Right lobe of liver (tissue), 6 donors: ENCODE data around the gene GBP1. TPM values are rescaled to one million over a fixed set of nuclear protein-coding genes. Genes with fewer than 3 reads are reported as not detected.
"Not testable (repeated sequence)": the region's sequence is repeated elsewhere in the genome, so short reads cannot be mapped to it uniquely, and the experiment has no call there.

ENCODE experiments used
- ATAC-seq, 4 donors: fragments of 200-7000 bp; cut with Tn5 transposase; one replicate each; pipeline ENCODE4 v1.9.1; 2020; ENCODE audit warnings: mild to moderate bottlenecking in 4 of 4, moderate library complexity in 4 of 4
- DNase-seq, 3 donors: peaks; one replicate each; pipeline ENCODE4 v3.0.0-alpha.2; 2020
- H3K27ac ChIP-seq, 3 donors: fragments of 200-600 bp; one replicate each; pipeline ENCODE4 v1.8.0; 2022
- H3K27me3 ChIP-seq, 2 donors: fragments of 200-600 bp; one replicate each; pipeline ENCODE4 v1.8.0; 2022
- H3K36me3 ChIP-seq, 4 donors: fragments of 200-600 bp; sonication (generic) in 1 of 4; one replicate each; pipeline versions ENCODE4 v1.5.1 to v1.8.0; 2017 to 2022; ENCODE audit warnings: control low read depth in 1 of 4
- H3K4me1 ChIP-seq, 4 donors: fragments of 200-600 bp; sonication (generic) in 1 of 4; one replicate each; pipeline versions ENCODE4 v1.5.1 to v1.8.0; 2017 to 2022; ENCODE audit warnings: control low read depth in 1 of 4
- H3K4me3 ChIP-seq, 3 donors: fragments of 200-600 bp; one replicate each; pipeline ENCODE4 v1.8.0; 2022
- H3K9me3 ChIP-seq, 4 donors: fragments of 200-600 bp; sonication (generic) in 1 of 4; one replicate each; pipeline versions ENCODE4 v1.5.1 to v1.8.0; 2017 to 2022; ENCODE audit warnings: control low read depth in 1 of 4
- POLR2A ChIP-seq: fragments of 450-650 bp; IDR thresholded peaks from one replicate; pipeline ENCODE4 v1.6.1; 2017; ENCODE audit warnings: antibody characterized with exemption, mild to moderate bottlenecking
- WGBS: methylation state at CpG from one replicate; pipeline ENCODE4 v1.1.6; 2018; ENCODE audit warnings: low coverage, low lambda C conversion rate; ENCODE audit not compliant: insufficient coverage; ENCODE audit errors: missing lambda C conversion rate; 5-methylcytosine and 5-hydroxymethylcytosine counted together
- intact Hi-C, 2 donors: fragments of 100-400 bp; cut with DNase I; formaldehyde crosslinking; loops; one replicate each; pipeline versions ENCODE4 v1.11.2 to v1.14.1; 2022
- total RNA-seq, 6 experiments: library from RNA; depleted of rRNA in 2 of 6; stranded (reverse); fragments of >200 nt in 2 of 6; fragmentation: NEBNext Ultra II Directional in 3 of 6; extraction: Animal tissue kit (Norgen Biotek cat#: 25700) in 3 of 6; gene quantifications; one replicate each; pipeline versions ENCODE4 v1.1.0 to v1.2.4, GENCODE V29; 2016 to 2023
- TF ChIP-seq, protein P1 (sequence below), 4 donors: fragments of 200-600 bp in 3 of 4; fragments of 450-650 bp in 1 of 4; IDR thresholded peaks; one replicate each; pipeline versions ENCODE4 v1.5.1 to v1.8.0; 2016 to 2022; ENCODE audit warnings: antibody characterized with exemption in 4 of 4, mild to moderate bottlenecking in 2 of 4
- donor health status: DM: no; HTN: yes; CAD: no.
- donor health status: DM: no; HTN: no; CAD: no.
- donor health status: DM: no; HTN: no; CAD: no.
- donor health status: DM: no; HTN: yes; CAD: no.
- donor health status: DM: no; HTN: yes; CAD: no.

Gene GBP1
- total RNA-seq, 6 experiments from 2014 or later, result 9.7 to 153 (median 43.7) TPM

DNA sequence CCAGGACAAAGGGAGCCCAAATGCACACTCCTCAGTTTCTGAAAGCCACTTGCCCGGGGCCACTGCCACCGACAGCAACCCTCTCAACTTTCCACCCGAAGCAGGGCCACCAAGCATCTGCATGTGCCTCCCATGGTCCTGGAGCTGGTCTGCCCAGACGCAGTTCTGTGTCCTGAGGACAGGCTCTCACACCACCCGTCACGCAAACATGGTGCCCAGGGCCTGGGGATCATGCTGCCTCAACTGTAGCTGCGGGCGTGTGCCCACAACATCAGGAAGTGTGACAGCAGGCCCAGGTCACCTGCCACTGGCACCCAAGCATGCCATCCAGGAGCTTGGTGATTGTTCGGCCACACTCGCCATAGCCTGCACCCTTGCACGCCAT, 14.4 kb downstream of the GBP1 start:
- peaks cover 8 to 42% (median 15%) of the 10 kb centered on the region in 4 donors for H3K36me3 ChIP-seq

DNA sequence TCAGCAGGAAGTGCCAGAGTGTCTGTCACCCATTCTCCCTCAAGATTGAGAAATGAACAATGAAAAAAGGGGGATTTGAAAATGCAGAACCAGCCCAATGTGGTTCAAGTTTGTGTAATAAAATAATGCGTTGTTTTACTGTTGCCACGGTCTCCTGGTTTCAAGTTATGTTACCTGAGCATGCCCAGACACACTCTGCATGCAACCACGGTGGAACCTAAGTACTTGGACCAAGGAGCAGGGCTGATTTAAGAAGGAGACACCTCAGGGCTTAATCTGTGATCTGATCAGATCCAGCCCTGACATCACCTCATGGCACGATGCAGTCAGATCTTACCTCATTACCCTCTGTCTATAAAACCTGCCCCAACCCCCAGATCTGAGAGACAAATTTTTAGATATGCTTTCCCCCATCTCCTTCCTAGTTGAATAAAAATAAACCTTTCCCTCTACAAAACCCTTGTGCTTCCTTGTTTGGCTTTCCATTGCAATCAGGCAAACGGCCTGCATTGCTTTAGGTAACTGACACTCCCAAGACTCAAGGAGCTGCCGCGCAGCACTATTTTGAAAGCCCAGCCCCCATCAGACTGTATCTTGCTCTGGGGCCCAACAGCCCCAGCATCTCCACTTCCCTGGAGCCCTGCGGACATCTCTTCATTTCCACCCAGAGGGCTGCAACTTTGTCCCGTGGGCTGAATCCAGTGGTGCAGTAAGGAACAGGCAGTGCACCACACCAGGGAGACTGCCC, 14.9 kb downstream of the GBP1 start:
- H3K9me3 ChIP-seq, intact Hi-C loops, DNase-seq, ATAC-seq, H3K4me3 ChIP-seq, H3K27me3 ChIP-seq, H3K27ac ChIP-seq, H3K4me1 ChIP-seq: not testable (repeated sequence)
- peaks cover 8 to 37% (median 14%) of the 10 kb centered on the region in 4 donors for H3K36me3 ChIP-seq
- 81% methylated on average over 7 of the region's 9 CpGs for WGBS

More for the DNA sequence above, 14.4 kb downstream of the GBP1 start:
- Histone ChIP-seq H3K4me1 (peaks cover 0 to 5% (median 1%) of the 10 kb centered on the region in 4 donors), H3K4me3 (no peak overlapping the region), H3K27me3 (no peaks in the 10 kb centered on the region), H3K9me3 (no peaks in the 10 kb centered on the region), H3K27ac (no peak overlapping the region)
- no peak for TF ChIP-seq POLR2A
- TF ChIP-seq, protein P1, sequence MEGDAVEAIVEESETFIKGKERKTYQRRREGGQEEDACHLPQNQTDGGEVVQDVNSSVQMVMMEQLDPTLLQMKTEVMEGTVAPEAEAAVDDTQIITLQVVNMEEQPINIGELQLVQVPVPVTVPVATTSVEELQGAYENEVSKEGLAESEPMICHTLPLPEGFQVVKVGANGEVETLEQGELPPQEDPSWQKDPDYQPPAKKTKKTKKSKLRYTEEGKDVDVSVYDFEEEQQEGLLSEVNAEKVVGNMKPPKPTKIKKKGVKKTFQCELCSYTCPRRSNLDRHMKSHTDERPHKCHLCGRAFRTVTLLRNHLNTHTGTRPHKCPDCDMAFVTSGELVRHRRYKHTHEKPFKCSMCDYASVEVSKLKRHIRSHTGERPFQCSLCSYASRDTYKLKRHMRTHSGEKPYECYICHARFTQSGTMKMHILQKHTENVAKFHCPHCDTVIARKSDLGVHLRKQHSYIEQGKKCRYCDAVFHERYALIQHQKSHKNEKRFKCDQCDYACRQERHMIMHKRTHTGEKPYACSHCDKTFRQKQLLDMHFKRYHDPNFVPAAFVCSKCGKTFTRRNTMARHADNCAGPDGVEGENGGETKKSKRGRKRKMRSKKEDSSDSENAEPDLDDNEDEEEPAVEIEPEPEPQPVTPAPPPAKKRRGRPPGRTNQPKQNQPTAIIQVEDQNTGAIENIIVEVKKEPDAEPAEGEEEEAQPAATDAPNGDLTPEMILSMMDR (IDR thresholded peaks at IDR 0.05), result no peak
- ATAC-seq (peak in 1 of 4 donors; percentile 10), DNase-seq (no peak)
- WGBS, result 100% methylated on average over 3 of the region's 11 CpGs
- intact Hi-C loops, result no loop called here

DNA sequence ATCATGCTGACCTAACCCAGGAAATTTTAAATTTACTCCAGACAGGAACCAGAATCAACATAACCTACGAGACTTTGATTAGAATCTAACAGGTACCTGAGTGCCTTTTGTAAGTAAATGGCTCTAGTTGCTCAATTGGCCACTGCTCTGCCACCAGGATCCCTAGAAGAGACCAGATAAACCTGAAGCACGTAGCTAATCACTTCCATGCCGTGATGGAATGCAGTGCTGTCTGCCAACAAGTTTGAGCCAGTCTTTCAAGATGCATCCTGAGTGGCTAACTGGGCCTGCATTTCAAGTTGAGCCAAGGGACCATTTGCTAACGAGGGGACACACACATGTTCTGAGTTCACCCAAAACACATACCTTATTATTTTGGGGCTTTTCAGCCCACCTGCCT, 15.8 kb downstream of the GBP1 start:
- DNase-seq, H3K9me3 ChIP-seq, H3K27ac ChIP-seq, ATAC-seq, intact Hi-C loops, H3K27me3 ChIP-seq, H3K4me3 ChIP-seq: not testable (repeated sequence)
- 100% methylated on average over 1 of the region's 4 CpGs for WGBS
- peaks cover 0 to 15% (median 7%) of the 10 kb centered on the region in 4 donors for H3K4me1 ChIP-seq
- H3K36me3 ChIP-seq, result peaks cover 7 to 32% (median 14%) of the 10 kb centered on the region in 4 donors

DNA sequence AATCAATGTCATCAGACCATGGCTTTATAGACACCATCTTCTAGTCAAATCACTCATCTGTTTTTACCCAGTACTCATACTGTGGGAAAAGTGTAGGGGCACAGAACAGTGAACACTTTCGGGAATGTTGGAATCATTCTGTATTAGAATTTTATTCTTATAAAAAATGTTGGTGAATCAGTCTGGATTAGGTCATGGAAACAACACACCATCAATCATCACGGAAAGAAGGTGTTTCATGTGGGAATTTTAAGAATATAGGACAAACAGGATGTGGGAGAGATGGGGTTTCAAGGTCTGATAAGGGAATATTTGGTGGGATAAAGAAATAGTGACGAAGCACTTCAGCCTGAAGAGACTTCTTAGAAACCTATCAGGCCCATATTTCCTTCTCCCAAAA, 17.3 kb downstream of the GBP1 start:
- H3K36me3 ChIP-seq, result peaks cover 0 to 17% (median 3%) of the 10 kb centered on the region in 4 donors
- peaks cover 0 to 15% (median 7%) of the 10 kb centered on the region in 4 donors for H3K4me1 ChIP-seq
- no peaks in the 10 kb centered on the region for H3K9me3 ChIP-seq
- no peaks in the 10 kb centered on the region for H3K27me3 ChIP-seq
- ATAC-seq, result no peak
- no peak overlapping the region for H3K27ac ChIP-seq
- TF ChIP-seq, protein P1 (IDR thresholded peaks at IDR 0.05), result no peak
- no peak for TF ChIP-seq POLR2A
- DNase-seq, result no peak
- WGBS, result 76% methylated on average over 3 of the region's 3 CpGs
- intact Hi-C loops, result no loop called here
- no peak overlapping the region for H3K4me3 ChIP-seq

DNA sequence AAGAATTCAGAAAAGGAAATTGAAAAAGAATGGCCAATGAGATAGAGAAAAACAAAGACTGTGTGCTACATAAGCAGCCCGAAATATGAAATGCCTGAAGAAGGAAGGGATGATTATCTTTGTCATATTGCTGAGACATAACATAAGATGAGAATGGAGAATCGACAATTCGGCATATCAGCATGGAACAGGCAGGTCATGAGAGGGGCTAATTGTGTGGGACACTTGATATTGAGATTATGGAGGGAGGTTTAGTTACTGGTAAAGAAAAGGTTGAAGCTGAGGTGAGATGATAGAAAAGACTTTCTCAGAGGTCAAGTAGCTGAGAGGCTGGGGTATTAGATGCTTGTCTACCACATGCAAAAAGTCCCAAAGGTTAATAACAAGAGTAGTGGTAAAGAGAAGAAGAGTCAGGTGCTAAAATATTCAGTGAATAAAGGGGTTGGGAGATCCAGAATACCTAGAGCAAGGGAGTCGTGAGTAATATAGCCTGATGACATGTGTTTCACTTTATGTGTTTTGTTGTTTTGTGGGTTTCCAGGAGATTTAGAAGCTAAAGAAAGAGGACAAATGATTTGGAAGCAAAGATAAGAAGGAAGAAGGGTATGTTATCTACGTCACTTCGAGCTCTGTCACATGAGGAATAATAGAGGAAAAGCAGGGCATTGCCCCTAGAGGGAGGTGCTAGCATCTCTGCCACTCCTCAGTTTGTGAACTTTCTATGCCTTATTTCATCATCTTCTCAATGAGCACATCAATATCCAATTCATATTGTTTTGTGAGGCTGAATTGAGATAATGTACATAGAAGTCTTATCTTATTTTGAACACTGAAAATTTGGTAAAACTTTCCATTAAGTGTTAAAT, 18.5 kb downstream of the GBP1 start:
- WGBS, result 59% methylated on average over 6 of the region's 6 CpGs
- TF ChIP-seq, protein P1 (IDR thresholded peaks at IDR 0.05), result peak in 3 of 4 donors; percentile 6 to 21 (median 12)
- intact Hi-C loops, H3K36me3 ChIP-seq, H3K9me3 ChIP-seq, H3K4me3 ChIP-seq, H3K27me3 ChIP-seq, DNase-seq: not testable (repeated sequence)
- ATAC-seq, result peak; percentile 29 to 57 (median 55)
- peak overlapping the region in 1 of 3 donors; percentile 68 for H3K27ac ChIP-seq
- peaks cover 0 to 15% (median 7%) of the 10 kb centered on the region in 4 donors for H3K4me1 ChIP-seq
